Measurements from ENCODE around the gene ZBTB8B.

GRCh38 chr1:32474954-32475353 lies 10.1 kb downstream of the ZBTB8B start:
- TF ChIP-seq CTCF (IDR thresholded peaks at IDR 0.05) = no peak
- TF ChIP-seq POLR2A (IDR thresholded peaks at IDR 0.05) = no peak
